Measurements from ENCODE around the gene CCDC127. TPM values are rescaled to one million over a fixed set of nuclear protein-coding genes. Genes with fewer than 3 reads are reported as not detected.

Gene CCDC127
- total and polyA plus RNA-seq, 2 of the 4 experiments (the other 2 are of a cell fraction), result 3.2 to 3.9 TPM

GRCh38 chr5:154826-155225 is 63.1 kb downstream of the CCDC127 start:
- Histone ChIP-seq H4K5ac (ENCODE audit: low read depth, low read length) (no peak overlapping the region), H2BK20ac (ENCODE audit: low read depth, low read length) (no peak overlapping the region), H3K56ac (ENCODE audit: extremely low read depth, insufficient read depth, low read length) (no peak overlapping the region), H4K8ac (ENCODE audit: low read depth in 2 of 2, low read length in 2 of 2) (no peak overlapping the region), H4K91ac (ENCODE audit: insufficient read depth, low read depth, low read length) (no peak overlapping the region; the same call in 1 of the 2 replicates), H3K27me3 (ENCODE audit: control insufficient read depth, insufficient read depth, low read length) (no peaks in the 10 kb centered on the region), H2AK5ac (ENCODE audit: low read depth, low read length) (no peak overlapping the region), H3K9me3 (ENCODE audit: control insufficient read depth, insufficient read depth, low read length) (no peaks in the 10 kb centered on the region), H3K14ac (replicated peaks; ENCODE audit: low read depth, low read length) (no peak overlapping the region), H3K36me3 (ENCODE audit: control insufficient read depth, insufficient read depth, low read length) (no peaks in the 10 kb centered on the region), H3K9ac (ENCODE audit: low read depth, low read length) (no peak overlapping the region), H3K79me1 (ENCODE audit: low read depth in 1 of 2, low read length in 2 of 2) (no peaks in the 10 kb centered on the region), H3K4me1 (ENCODE audit: control insufficient read depth, insufficient read depth, low read length) (peaks cover 8% of the 10 kb centered on the region), H2AK9ac (replicated peaks; ENCODE audit: low read depth, low read length, poor library complexity) (no peak overlapping the region), H2BK5ac (ENCODE audit: low read depth, low read length, poor library complexity, severe bottlenecking) (no peak overlapping the region), H2BK120ac (ENCODE audit: low read depth, low read length) (no peak overlapping the region), H3K4me2 (ENCODE audit: low read depth, low read length) (no peak overlapping the region), H2AFZ (replicated peaks; ENCODE audit: low read length, poor library complexity) (peak overlapping the region; percentile 5), H3K4me3 (ENCODE audit: insufficient read depth, low read depth, low read length) (no peak overlapping the region), H2BK15ac (ENCODE audit: low read depth, low read length) (no peak overlapping the region), H3K23ac (ENCODE audit: low read depth, low read length) (no peak overlapping the region), H3K4ac (ENCODE audit: low read depth, low read length) (no peak overlapping the region), H3K18ac (ENCODE audit: low read depth, low read length) (no peak overlapping the region), H3K9me1 (ENCODE audit: insufficient read depth, low read length) (peaks cover 7% of the 10 kb centered on the region; the same call in 1 of the 2 replicates), H4K20me1 (ENCODE audit: insufficient read depth, low read length) (no peaks in the 10 kb centered on the region), H3K27ac (ENCODE audit: insufficient read depth, low read length) (no peak overlapping the region)
- dilution Hi-C loops (cut with HindIII; ENCODE audit: low sequenced_read_pairs, unreplicated experiment), result no loop called here
- ChIA-PET CTCF (no interaction called here), POLR2A (ENCODE audit: unreplicated experiment) (no interaction called here)
- in situ Hi-C loops (cut with MboI; ENCODE audit: low sequenced_read_pairs), result no loop called here
- intact Hi-C loops (cut with micrococcal nuclease), result no loop called here
- ATAC-seq (ENCODE audit: low read depth) (no peak), DNase-seq (no peak)
- no TSS peak for BruUV-seq (replicated peaks)
- TF ChIP-seq RCOR1 (IDR thresholded peaks at IDR 0.05; ENCODE audit: insufficient replicate concordance, low read length) (no peak), POLR2A (IDR thresholded peaks at IDR 0.05; ENCODE audit: low read depth, low read length) (no peak), SMC3 (IDR thresholded peaks at IDR 0.05; ENCODE audit: low read depth, low read length) (no peak), RAD21 (IDR thresholded peaks at IDR 0.05; ENCODE audit: low read length) (no peak), CHD1 (IDR thresholded peaks at IDR 0.05; ENCODE audit: low read depth, low read length) (no peak), FOS (IDR thresholded peaks at IDR 0.05; ENCODE audit: low read depth, low read length) (no peak), MAFK (IDR thresholded peaks at IDR 0.05; ENCODE audit: low read depth, low read length) (no peak), CEBPB (IDR thresholded peaks at IDR 0.05; ENCODE audit: low read depth, low read length) (no peak), RFX5 (IDR thresholded peaks at IDR 0.05; ENCODE audit: low read depth, low read length) (no peak), MAZ (IDR thresholded peaks at IDR 0.05; ENCODE audit: borderline replicate concordance, low read depth, low read length) (no peak), BHLHE40 (IDR thresholded peaks at IDR 0.05; ENCODE audit: low read depth, low read length) (no peak), NFE2L2 (IDR thresholded peaks at IDR 0.05; ENCODE audit: low read depth, low read length) (no peak), MXI1 (IDR thresholded peaks at IDR 0.05; ENCODE audit: borderline replicate concordance, low read depth, low read length) (no peak), USF2 (IDR thresholded peaks at IDR 0.05; ENCODE audit: low read depth, low read length) (no peak)
- TF ChIP-seq, protein P1, sequence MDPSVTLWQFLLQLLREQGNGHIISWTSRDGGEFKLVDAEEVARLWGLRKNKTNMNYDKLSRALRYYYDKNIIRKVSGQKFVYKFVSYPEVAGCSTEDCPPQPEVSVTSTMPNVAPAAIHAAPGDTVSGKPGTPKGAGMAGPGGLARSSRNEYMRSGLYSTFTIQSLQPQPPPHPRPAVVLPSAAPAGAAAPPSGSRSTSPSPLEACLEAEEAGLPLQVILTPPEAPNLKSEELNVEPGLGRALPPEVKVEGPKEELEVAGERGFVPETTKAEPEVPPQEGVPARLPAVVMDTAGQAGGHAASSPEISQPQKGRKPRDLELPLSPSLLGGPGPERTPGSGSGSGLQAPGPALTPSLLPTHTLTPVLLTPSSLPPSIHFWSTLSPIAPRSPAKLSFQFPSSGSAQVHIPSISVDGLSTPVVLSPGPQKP (IDR thresholded peaks at IDR 0.05; ENCODE audit: borderline replicate concordance, low read depth, low read length), result no peak
- TF ChIP-seq, protein P2, sequence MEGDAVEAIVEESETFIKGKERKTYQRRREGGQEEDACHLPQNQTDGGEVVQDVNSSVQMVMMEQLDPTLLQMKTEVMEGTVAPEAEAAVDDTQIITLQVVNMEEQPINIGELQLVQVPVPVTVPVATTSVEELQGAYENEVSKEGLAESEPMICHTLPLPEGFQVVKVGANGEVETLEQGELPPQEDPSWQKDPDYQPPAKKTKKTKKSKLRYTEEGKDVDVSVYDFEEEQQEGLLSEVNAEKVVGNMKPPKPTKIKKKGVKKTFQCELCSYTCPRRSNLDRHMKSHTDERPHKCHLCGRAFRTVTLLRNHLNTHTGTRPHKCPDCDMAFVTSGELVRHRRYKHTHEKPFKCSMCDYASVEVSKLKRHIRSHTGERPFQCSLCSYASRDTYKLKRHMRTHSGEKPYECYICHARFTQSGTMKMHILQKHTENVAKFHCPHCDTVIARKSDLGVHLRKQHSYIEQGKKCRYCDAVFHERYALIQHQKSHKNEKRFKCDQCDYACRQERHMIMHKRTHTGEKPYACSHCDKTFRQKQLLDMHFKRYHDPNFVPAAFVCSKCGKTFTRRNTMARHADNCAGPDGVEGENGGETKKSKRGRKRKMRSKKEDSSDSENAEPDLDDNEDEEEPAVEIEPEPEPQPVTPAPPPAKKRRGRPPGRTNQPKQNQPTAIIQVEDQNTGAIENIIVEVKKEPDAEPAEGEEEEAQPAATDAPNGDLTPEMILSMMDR (conservative IDR thresholded peaks at IDR 0.05; ENCODE audit: low read depth, low read length), result no peak
- WGBS, 2 experiments (ENCODE audit: extremely low coverage in 2 of 2, insufficient read length in 1 of 2), result 89% methylated on average over 9 of the region's 18 CpGs; no CpG with 5 or more reads in 1 of the 2 experiments
